Endothelial cell of umbilical vein (primary cell): ENCODE measurements around the gene LCOR. TPM values are rescaled to one million over a fixed set of nuclear protein-coding genes. Genes with fewer than 3 reads are reported as not detected.

ENCODE experiments used
- BruUV-seq: library from RNA; stranded (reverse); fragments of 400-500 nt; replicated peaks from 2 replicates; lab custom pipeline; 2021; lab: Mats Ljungman, UMichigan
- CTCF ChIA-PET: fragments of 300-600, 350-600 bp; sonication (Branson Sonifier 250); formaldehyde crosslinking; loops from one replicate; lab custom pipeline; 2021; ENCODE audit warnings: antibody characterized with exemption, inconsistent platforms; lab: Charles Lee
- POLR2A ChIA-PET: fragments of 300-600, 350-600 bp; sonication (Branson Sonifier 250); formaldehyde crosslinking; loops from one replicate; lab custom pipeline; 2021; ENCODE audit warnings: antibody characterized with exemption, inconsistent platforms; lab: Charles Lee
- DNase-seq: peaks from one replicate; pipeline ENCODE4 v3.0.0-alpha.2; 2011; ENCODE audit warnings: low read depth, low spot score
- FAIRE-seq: peaks from 2 replicates; lab custom pipeline; 2011; peaks lifted over from hg19 to GRCh38; lab: Jason Lieb, UNC
- H2AFZ ChIP-seq: 2 replicates; pipeline ENCODE4 v1.6.0; 2012; ENCODE audit warnings: low read depth, low read length, control low read depth, inconsistent platforms
- H3K27ac ChIP-seq: 2 replicates; pipeline ENCODE4 v1.5.1; 2011; ENCODE audit warnings: low read depth, mild to moderate bottlenecking, control low read depth, low read length, moderate library complexity; ENCODE audit not compliant: insufficient read depth
- H3K27me3 ChIP-seq, 2 experiments: 2 replicates each; pipeline versions ENCODE4 v1.6.0 to v1.6.1; 2011; ENCODE audit warnings: low read length in 2 of 2, mixed read lengths in 1 of 2; ENCODE audit not compliant: control insufficient read depth in 2 of 2, insufficient read depth in 2 of 2
- H3K36me3 ChIP-seq, 2 experiments: 2 replicates in 1 of 2; 3 replicates in 1 of 2; pipeline ENCODE4 v1.5.1; 2011; ENCODE audit warnings: low read length in 2 of 2, mild to moderate bottlenecking in 1 of 2, moderate library complexity in 1 of 2; ENCODE audit not compliant: control insufficient read depth in 2 of 2, insufficient read depth in 2 of 2; ENCODE audit errors: extremely low read depth in 1 of 2
- H3K4me1 ChIP-seq: 3 replicates; pipeline ENCODE4 v1.5.1; 2011; ENCODE audit warnings: mild to moderate bottlenecking, low read length; ENCODE audit not compliant: control insufficient read depth, insufficient read depth; ENCODE audit errors: extremely low read depth
- H3K4me2 ChIP-seq: 2 replicates; pipeline ENCODE4 v1.6.1; 2011; ENCODE audit warnings: low read length, control low read depth, mixed read lengths; ENCODE audit not compliant: insufficient read depth
- H3K4me3 ChIP-seq, 3 experiments: fragments of 200-600 bp in 1 of 3; sonication (generic), shearing (Covaris generic) in 1 of 3; replicated peaks in 1 of 3; 2 replicates each; pipeline ENCODE4 v1.5.1; 2011 to 2016; ENCODE audit warnings: control low read depth in 3 of 3, low read length in 3 of 3, mild to moderate bottlenecking in 2 of 3, inconsistent platforms in 1 of 3, low read depth in 1 of 3, moderate library complexity in 1 of 3; ENCODE audit not compliant: insufficient read depth in 1 of 3
- H3K79me2 ChIP-seq: 2 replicates; pipeline ENCODE4 v1.6.0; 2012; ENCODE audit warnings: low read length, inconsistent platforms; ENCODE audit not compliant: control insufficient read depth, insufficient read depth
- H3K9ac ChIP-seq: replicated peaks from 2 replicates; pipeline ENCODE3; 2011; ENCODE audit warnings: low read length, control low read depth; ENCODE audit not compliant: insufficient read depth; ENCODE audit errors: extremely low read depth
- H3K9me1 ChIP-seq: replicated peaks from 3 replicates; pipeline ENCODE4 v1.6.0; 2011; ENCODE audit warnings: mild to moderate bottlenecking, low read length; ENCODE audit not compliant: control insufficient read depth, insufficient read depth; ENCODE audit errors: extremely low read depth
- H3K9me3 ChIP-seq: replicated peaks from 2 replicates; pipeline ENCODE4 v1.5.1; 2012; ENCODE audit warnings: low read length, inconsistent platforms; ENCODE audit not compliant: control insufficient read depth, insufficient read depth
- H4K20me1 ChIP-seq: replicated peaks from 2 replicates; pipeline ENCODE3; 2011; ENCODE audit warnings: mild to moderate bottlenecking, low read length; ENCODE audit not compliant: control insufficient read depth, insufficient read depth; ENCODE audit errors: extremely low read depth
- EZH2 ChIP-seq: IDR thresholded peaks from 2 replicates; pipeline ENCODE4 v1.6.1; 2012; ENCODE audit warnings: borderline replicate concordance, low read depth, mild to moderate bottlenecking, moderate library complexity, low read length, inconsistent platforms; ENCODE audit not compliant: severe bottlenecking
- FOS ChIP-seq: IDR thresholded peaks from 2 replicates; pipeline ENCODE4 v1.6.1; 2011; ENCODE audit warnings: mild to moderate bottlenecking, low read length, moderate library complexity, borderline replicate concordance; ENCODE audit not compliant: insufficient read depth
- GATA2 ChIP-seq: IDR thresholded peaks from 2 replicates; pipeline ENCODE4 v1.7.0; 2011; ENCODE audit warnings: low read depth, mild to moderate bottlenecking, moderate library complexity, mixed read lengths, low read length; ENCODE audit not compliant: insufficient read length, insufficient read depth
- JUN ChIP-seq: IDR thresholded peaks from 2 replicates; pipeline ENCODE4 v1.6.1; 2011; ENCODE audit warnings: borderline replicate concordance, low read depth; ENCODE audit not compliant: insufficient read length, insufficient read depth
- MYC ChIP-seq: IDR thresholded peaks from one replicate; pipeline ENCODE4 v1.6.1; 2011; ENCODE audit warnings: mild to moderate bottlenecking, low read depth, low read length
- POLR2A ChIP-seq: IDR thresholded peaks from 2 replicates; pipeline ENCODE4 v1.6.1; 2012; ENCODE audit warnings: low read depth, mild to moderate bottlenecking, control low read depth, low read length
- POLR2AphosphoS5 ChIP-seq: IDR thresholded peaks from 2 replicates; pipeline ENCODE4 v1.6.1; 2012; ENCODE audit warnings: low read depth, mild to moderate bottlenecking, control low read depth, low read length, moderate library complexity; ENCODE audit not compliant: insufficient read depth
- dilution Hi-C: fragments of 300-500 bp; cut with MboI; formaldehyde crosslinking; loops from one replicate; pipeline ENCODE4 v1.15.0; 2019; ENCODE audit warnings: low sequenced_read_pairs; ENCODE audit not compliant: extremely low pct_ligation_motif_present
- intact Hi-C: fragments of 100-400 bp; cut with micrococcal nuclease; formaldehyde crosslinking; loops from one replicate; pipeline ENCODE4 v1.10.0; 2022
- polyA plus RNA-seq, 4 experiments: library from polyadenylated mRNA; depleted of rRNA in 3 of 4; stranded (reverse) in 3 of 4; unstranded in 1 of 4; fragments of >200 nt; gene quantifications; 2 replicates each; pipeline versions ENCODE4 v1.2.1 to v1.2.3, GENCODE V29; 2011 to 2012; ENCODE audit warnings: missing spikeins in 1 of 4
- total RNA-seq: library from RNA; stranded (reverse); gene quantifications from 2 replicates; pipeline ENCODE4 v1.2.3, GENCODE V29; 2021
- TF ChIP-seq, protein P1 (sequence below): IDR thresholded peaks from 2 replicates; pipeline ENCODE4 v1.6.1; 2011; ENCODE audit not compliant: insufficient read depth, insufficient read length
- TF ChIP-seq, protein P2 (sequence below), 2 donors: IDR thresholded peaks; 1 replicate in 1 of 2; 2 replicates in 1 of 2; pipeline ENCODE4 v1.5.1; 2011; ENCODE audit warnings: low read length in 2 of 2, mild to moderate bottlenecking in 2 of 2, moderate library complexity in 2 of 2, control low read depth in 1 of 2, inconsistent platforms in 1 of 2, low read depth in 1 of 2; ENCODE audit not compliant: insufficient read depth in 1 of 2; ENCODE audit errors: extremely low read depth in 1 of 2

The LCOR gene
- total and polyA plus RNA-seq, 2 donors (not counting 3 experiments of a cell fraction or from before 2014, with no cell fraction given) = 11.6 to 39.0 TPM

DNA sequence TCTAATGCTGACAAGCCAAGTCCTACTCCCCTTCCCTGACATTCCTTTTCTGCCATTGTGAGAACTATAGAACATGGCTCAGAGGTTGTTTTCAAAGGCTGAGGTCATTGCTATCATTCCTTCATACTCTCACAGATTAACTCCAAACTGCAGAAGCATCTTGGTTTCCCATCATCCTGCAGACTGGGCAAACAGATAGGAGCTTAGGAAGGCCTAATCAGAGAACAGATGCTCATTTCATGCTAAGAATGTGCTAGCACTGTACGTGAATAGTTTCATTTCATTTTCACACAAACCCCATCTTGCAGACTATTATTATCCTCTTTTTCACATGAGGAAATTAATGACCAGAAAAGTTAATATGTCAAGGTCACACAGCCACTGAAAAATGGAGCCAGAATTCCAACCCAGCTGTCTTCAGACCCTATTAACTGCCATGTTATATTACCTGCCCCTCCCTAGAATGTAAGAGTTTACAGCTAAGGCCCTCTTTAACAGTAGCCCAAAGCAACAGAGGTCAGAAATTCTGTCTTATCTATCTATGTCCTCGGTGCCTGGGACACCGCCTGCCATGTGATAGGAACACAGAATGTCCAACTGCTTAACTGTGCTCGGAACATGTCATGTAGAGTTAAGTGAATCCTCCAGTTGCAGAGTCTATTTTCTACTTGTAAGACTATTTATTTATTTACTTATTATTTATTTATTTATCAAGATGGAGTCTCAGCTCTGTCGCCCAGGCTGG is 2.9 kb upstream of the LCOR start:
- TF ChIP-seq JUN (no peak), FOS (no peak), POLR2A (no peak), EZH2 (no peak), POLR2AphosphoS5 (no peak), MYC (no peak), GATA2 (no peak)
- TF ChIP-seq, protein P1, sequence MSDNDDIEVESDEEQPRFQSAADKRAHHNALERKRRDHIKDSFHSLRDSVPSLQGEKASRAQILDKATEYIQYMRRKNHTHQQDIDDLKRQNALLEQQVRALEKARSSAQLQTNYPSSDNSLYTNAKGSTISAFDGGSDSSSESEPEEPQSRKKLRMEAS = no peak
- TF ChIP-seq, protein P2, sequence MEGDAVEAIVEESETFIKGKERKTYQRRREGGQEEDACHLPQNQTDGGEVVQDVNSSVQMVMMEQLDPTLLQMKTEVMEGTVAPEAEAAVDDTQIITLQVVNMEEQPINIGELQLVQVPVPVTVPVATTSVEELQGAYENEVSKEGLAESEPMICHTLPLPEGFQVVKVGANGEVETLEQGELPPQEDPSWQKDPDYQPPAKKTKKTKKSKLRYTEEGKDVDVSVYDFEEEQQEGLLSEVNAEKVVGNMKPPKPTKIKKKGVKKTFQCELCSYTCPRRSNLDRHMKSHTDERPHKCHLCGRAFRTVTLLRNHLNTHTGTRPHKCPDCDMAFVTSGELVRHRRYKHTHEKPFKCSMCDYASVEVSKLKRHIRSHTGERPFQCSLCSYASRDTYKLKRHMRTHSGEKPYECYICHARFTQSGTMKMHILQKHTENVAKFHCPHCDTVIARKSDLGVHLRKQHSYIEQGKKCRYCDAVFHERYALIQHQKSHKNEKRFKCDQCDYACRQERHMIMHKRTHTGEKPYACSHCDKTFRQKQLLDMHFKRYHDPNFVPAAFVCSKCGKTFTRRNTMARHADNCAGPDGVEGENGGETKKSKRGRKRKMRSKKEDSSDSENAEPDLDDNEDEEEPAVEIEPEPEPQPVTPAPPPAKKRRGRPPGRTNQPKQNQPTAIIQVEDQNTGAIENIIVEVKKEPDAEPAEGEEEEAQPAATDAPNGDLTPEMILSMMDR (IDR thresholded peaks at IDR 0.05; ENCODE audit: extremely low read depth in 1 of 2, insufficient read depth in 1 of 2, low read depth in 1 of 2, low read length in 2 of 2) = no peak
- DNase-seq = no peak
- no peak overlapping the region for H3K4me2 ChIP-seq
- no peak overlapping the region for H3K27ac ChIP-seq
- dilution Hi-C loops (no loop called here), intact Hi-C loops (no loop called here)
- H3K9me1 ChIP-seq = no peaks in the 10 kb centered on the region
- no peak for FAIRE-seq
- peaks cover 0 to 4% of the 10 kb centered on the region in 2 experiments for H3K27me3 ChIP-seq
- H2AFZ ChIP-seq = no peak overlapping the region
- no peak overlapping the region for H3K9ac ChIP-seq
- POLR2A ChIA-PET = no interaction called here
- CTCF ChIA-PET = interaction anchor here (0.6 to 2.0 kb wide), 9 partner anchors 42 to 459 kb away, joined by 3 to 15 read pairs (median 3); no protein-coding TSS in a partner anchor
- H4K20me1 ChIP-seq = peaks cover 2% of the 10 kb centered on the region
- no TSS peak for BruUV-seq
- peaks cover 13% of the 10 kb centered on the region for H3K4me1 ChIP-seq
- no peaks in the 10 kb centered on the region for H3K9me3 ChIP-seq
- no peak overlapping the region for H3K4me3 ChIP-seq
- no peaks in the 10 kb centered on the region for H3K36me3 ChIP-seq
- H3K79me2 ChIP-seq = peaks cover 14% of the 10 kb centered on the region
